Jurkat, Clone E6-1 (cell line): ENCODE data around the gene CCDC93.
"Not testable (repeated sequence)": the region's sequence is repeated elsewhere in the genome, so short reads cannot be mapped to it uniquely, and the experiment has no call there.

Experiments
- DNase-seq: peaks from one replicate; pipeline ENCODE4 v3.0.0-alpha.2; 2011; ENCODE audit warnings: low read depth, low spot score
- H3K4me3 ChIP-seq: 2 replicates; pipeline ENCODE4 v1.5.1; 2011; ENCODE audit warnings: mild to moderate bottlenecking, low read length, control low read depth, moderate library complexity

The CCDC93 gene

GRCh38 chr2:117936871-117937428 lies 76.9 kb downstream of the CCDC93 start:
- H3K4me3 ChIP-seq: no peak overlapping the region
- no peak for DNase-seq

GRCh38 chr2:117935954-117936353 lies 77.9 kb downstream of the CCDC93 start:
- DNase-seq: no peak

GRCh38 chr2:117935456-117935855 lies 78.4 kb downstream of the CCDC93 start:
- no peak overlapping the region for H3K4me3 ChIP-seq
- DNase-seq: no peak

More at GRCh38 chr2:117935954-117936353, 77.9 kb downstream of the CCDC93 start:
- H3K4me3 ChIP-seq: no peak overlapping the region

GRCh38 chr2:117933884-117934354 lies 80.0 kb downstream of the CCDC93 start:
- DNase-seq: no peak

GRCh38 chr2:117931978-117932377 lies 81.9 kb downstream of the CCDC93 start:
- H3K4me3 ChIP-seq: no peak overlapping the region
- DNase-seq: no peak

More at GRCh38 chr2:117933884-117934354, 80.0 kb downstream of the CCDC93 start:
- H3K4me3 ChIP-seq: no peak overlapping the region

- no peak overlapping the region for H3K4me3 ChIP-seq
- DNase-seq: no peak
These were observed 82.6 kb downstream of the CCDC93 start for GRCh38 chr2:117931266-117931665.

GRCh38 chr2:117930775-117931174 lies 83.1 kb downstream of the CCDC93 start:
- DNase-seq: no peak
- H3K4me3 ChIP-seq: no peak overlapping the region

GRCh38 chr2:117923471-117923870 lies 90.4 kb downstream of the CCDC93 start:
- H3K4me3 ChIP-seq, DNase-seq: not testable (repeated sequence)

GRCh38 chr2:117921520-117921919 lies 92.3 kb downstream of the CCDC93 start:
- DNase-seq: no peak
- H3K4me3 ChIP-seq: no peak overlapping the region

- peak; percentile 15 for DNase-seq
These were observed 95.3 kb downstream of the CCDC93 start for GRCh38 chr2:117918608-117919007.

GRCh38 chr2:117917223-117917917 lies 96.5 kb downstream of the CCDC93 start:
- no peak for DNase-seq
- H3K4me3 ChIP-seq: no peak overlapping the region

More at GRCh38 chr2:117918608-117919007, 95.3 kb downstream of the CCDC93 start:
- H3K4me3 ChIP-seq: no peak overlapping the region

- no peak overlapping the region for H3K4me3 ChIP-seq
- no peak for DNase-seq
These were observed 110.9 kb downstream of the CCDC93 start for GRCh38 chr2:117902933-117903332.

GRCh38 chr2:117888897-117889296 lies 125.0 kb downstream of the CCDC93 start:
- DNase-seq: no peak
- no peak overlapping the region for H3K4me3 ChIP-seq

GRCh38 chr2:117885308-117885707 lies 128.6 kb downstream of the CCDC93 start:
- H3K4me3 ChIP-seq: no peak overlapping the region
- no peak for DNase-seq

- no peak for DNase-seq
- H3K4me3 ChIP-seq: no peak overlapping the region
These were observed 134.9 kb downstream of the CCDC93 start for GRCh38 chr2:117879003-117879402.

GRCh38 chr2:117875786-117876185 lies 138.1 kb downstream of the CCDC93 start:
- DNase-seq: no peak

More at GRCh38 chr2:117875786-117876185, 138.1 kb downstream of the CCDC93 start:
- H3K4me3 ChIP-seq: no peak overlapping the region
